Neural cell (in vitro differentiated cells): ENCODE data around the gene TBR1. TPM values are rescaled to one million over a fixed set of nuclear protein-coding genes. Genes with fewer than 3 reads are reported as not detected.

Experiments used
- H2AFZ ChIP-seq: fragments of 200-600, 300-800 bp; sonication (generic), shearing (Covaris generic); 2 replicates; pipeline ENCODE4 v1.6.0; 2014; ENCODE audit warnings: low read depth, mild to moderate bottlenecking, antibody characterized with exemption, low read length, moderate library complexity
- H3F3A ChIP-seq: fragments of 200-600 bp; shearing (Covaris generic); 2 replicates; pipeline ENCODE4 v1.6.1; 2016; ENCODE audit warnings: mild to moderate bottlenecking, moderate library complexity, mixed read lengths, antibody characterized with exemption, low read length; ENCODE audit not compliant: insufficient read depth, poor library complexity, severe bottlenecking
- H3K27ac ChIP-seq: fragments of 200-600, 300-800 bp; sonication (generic), shearing (Covaris generic); 2 replicates; pipeline ENCODE4 v1.5.1; 2014; ENCODE audit warnings: mild to moderate bottlenecking, low read length, moderate library complexity
- H3K27me3 ChIP-seq: fragments of 300-800, 200-600 bp; sonication (generic), shearing (Covaris generic); 2 replicates; pipeline ENCODE4 v1.6.0; 2014; ENCODE audit warnings: mild to moderate bottlenecking, low read depth, low read length, moderate library complexity; ENCODE audit not compliant: insufficient read depth
- H3K36me3 ChIP-seq: fragments of 300-800, 200-600 bp; sonication (generic), shearing (Covaris generic); 2 replicates; pipeline ENCODE4 v1.5.1; 2014; ENCODE audit warnings: mild to moderate bottlenecking, antibody characterized with exemption, low read length, moderate library complexity; ENCODE audit not compliant: insufficient read depth
- H3K4me2 ChIP-seq: fragments of 300-800, 200-600 bp; sonication (generic), shearing (Covaris generic); 2 replicates; pipeline ENCODE4 v1.6.0; 2014; ENCODE audit warnings: mild to moderate bottlenecking, low read length
- H3K4me3 ChIP-seq: fragments of 300-800, 200-600 bp; sonication (generic), shearing (Covaris generic); 2 replicates; pipeline ENCODE4 v1.5.1; 2014; ENCODE audit warnings: mild to moderate bottlenecking, low read length, moderate library complexity
- H3K79me2 ChIP-seq: fragments of 200-600 bp; shearing (Covaris generic); replicated peaks from 2 replicates; pipeline ENCODE4 v1.6.0; 2014; ENCODE audit warnings: mild to moderate bottlenecking, low read length, moderate library complexity; ENCODE audit not compliant: insufficient read depth
- H3K9ac ChIP-seq: fragments of 300-800, 200-600 bp; sonication (generic), shearing (Covaris generic); 2 replicates; pipeline ENCODE4 v1.6.1; 2016; ENCODE audit warnings: mild to moderate bottlenecking, low read length, mixed read lengths
- H3K9me2 ChIP-seq: fragments of 200-600 bp; shearing (Covaris generic); 2 replicates; pipeline ENCODE4 v1.6.1; 2016; ENCODE audit warnings: mild to moderate bottlenecking, low read length, mixed read lengths; ENCODE audit not compliant: insufficient read depth
- H3K9me3 ChIP-seq: fragments of 200-600, 300-800 bp; sonication (generic), shearing (Covaris generic); 2 replicates; pipeline ENCODE4 v1.6.1; 2016; ENCODE audit warnings: mild to moderate bottlenecking, mixed run types, low read length, moderate library complexity, mixed read lengths
- H4K20me1 ChIP-seq: fragments of 200-600 bp; shearing (Covaris generic); 2 replicates; pipeline ENCODE4 v1.6.1; 2016; ENCODE audit warnings: mild to moderate bottlenecking, mixed run types; ENCODE audit not compliant: insufficient read depth
- EP300 ChIP-seq: fragments of 450-650 bp; conservative IDR thresholded peaks from 2 replicates; pipeline ENCODE4 v1.6.1; 2014; ENCODE audit warnings: antibody characterized with exemption, mild to moderate bottlenecking, moderate library complexity; ENCODE audit not compliant: poor library complexity, severe bottlenecking
- EZH2 ChIP-seq: fragments of 200-600, 300-800 bp; shearing (Covaris generic), sonication (generic); IDR thresholded peaks from 2 replicates; pipeline ENCODE4 v1.6.1; 2014; ENCODE audit warnings: antibody characterized with exemption, low read length, borderline replicate concordance, mild to moderate bottlenecking; ENCODE audit not compliant: insufficient read depth, poor library complexity, severe bottlenecking
- MXI1 ChIP-seq: fragments of 450-650 bp; conservative IDR thresholded peaks from 2 replicates; pipeline ENCODE4 v1.6.1; 2014; ENCODE audit warnings: antibody characterized with exemption, mild to moderate bottlenecking; ENCODE audit not compliant: poor library complexity, severe bottlenecking
- POLR2AphosphoS5 ChIP-seq: IDR thresholded peaks from 2 replicates; pipeline ENCODE4 v1.6.1; 2012
- RAD21 ChIP-seq: fragments of 450-650 bp; conservative IDR thresholded peaks from 2 replicates; pipeline ENCODE4 v1.6.1; 2014; ENCODE audit warnings: antibody characterized with exemption, mild to moderate bottlenecking, moderate library complexity
- SMC3 ChIP-seq: fragments of 450-650 bp; conservative IDR thresholded peaks from 2 replicates; pipeline ENCODE4 v1.6.1; 2014; ENCODE audit warnings: antibody characterized with exemption, mild to moderate bottlenecking, moderate library complexity; ENCODE audit not compliant: poor library complexity
- TAF1 ChIP-seq: IDR thresholded peaks from 2 replicates; pipeline ENCODE4 v1.6.1; 2012; ENCODE audit warnings: low read depth
- polyA plus RNA-seq: library from polyadenylated mRNA; depleted of rRNA; stranded (reverse); fragments of >200 nt; gene quantifications from 2 replicates; pipeline ENCODE4 v1.2.3, GENCODE V29; 2014
- TF ChIP-seq, protein P1 (sequence below): IDR thresholded peaks from 2 replicates; pipeline ENCODE4 v1.6.1; 2012; ENCODE audit warnings: borderline replicate concordance
- TF ChIP-seq, protein P2 (sequence below): fragments of 450-650 bp; IDR thresholded peaks from 2 replicates; pipeline ENCODE4 v1.5.1; 2014; ENCODE audit warnings: antibody characterized with exemption, mild to moderate bottlenecking, moderate library complexity; ENCODE audit not compliant: poor library complexity, severe bottlenecking

Gene TBR1
- polyA plus RNA-seq, 1 donor from 2014 or later: 4.5 TPM

- Histone ChIP-seq H2AFZ (no peak overlapping the region), H3F3A (no peaks in the 10 kb centered on the region), H4K20me1 (no peaks in the 10 kb centered on the region), H3K4me2 (no peak overlapping the region), H3K9me2 (no peaks in the 10 kb centered on the region), H3K27me3 (peaks cover 6% of the 10 kb centered on the region), H3K9ac (no peak overlapping the region), H3K4me3 (no peak overlapping the region), H3K27ac (no peak overlapping the region), H3K9me3 (no peaks in the 10 kb centered on the region), H3K36me3 (no peaks in the 10 kb centered on the region), H3K79me2 (no peaks in the 10 kb centered on the region)
- TF ChIP-seq, protein P1, sequence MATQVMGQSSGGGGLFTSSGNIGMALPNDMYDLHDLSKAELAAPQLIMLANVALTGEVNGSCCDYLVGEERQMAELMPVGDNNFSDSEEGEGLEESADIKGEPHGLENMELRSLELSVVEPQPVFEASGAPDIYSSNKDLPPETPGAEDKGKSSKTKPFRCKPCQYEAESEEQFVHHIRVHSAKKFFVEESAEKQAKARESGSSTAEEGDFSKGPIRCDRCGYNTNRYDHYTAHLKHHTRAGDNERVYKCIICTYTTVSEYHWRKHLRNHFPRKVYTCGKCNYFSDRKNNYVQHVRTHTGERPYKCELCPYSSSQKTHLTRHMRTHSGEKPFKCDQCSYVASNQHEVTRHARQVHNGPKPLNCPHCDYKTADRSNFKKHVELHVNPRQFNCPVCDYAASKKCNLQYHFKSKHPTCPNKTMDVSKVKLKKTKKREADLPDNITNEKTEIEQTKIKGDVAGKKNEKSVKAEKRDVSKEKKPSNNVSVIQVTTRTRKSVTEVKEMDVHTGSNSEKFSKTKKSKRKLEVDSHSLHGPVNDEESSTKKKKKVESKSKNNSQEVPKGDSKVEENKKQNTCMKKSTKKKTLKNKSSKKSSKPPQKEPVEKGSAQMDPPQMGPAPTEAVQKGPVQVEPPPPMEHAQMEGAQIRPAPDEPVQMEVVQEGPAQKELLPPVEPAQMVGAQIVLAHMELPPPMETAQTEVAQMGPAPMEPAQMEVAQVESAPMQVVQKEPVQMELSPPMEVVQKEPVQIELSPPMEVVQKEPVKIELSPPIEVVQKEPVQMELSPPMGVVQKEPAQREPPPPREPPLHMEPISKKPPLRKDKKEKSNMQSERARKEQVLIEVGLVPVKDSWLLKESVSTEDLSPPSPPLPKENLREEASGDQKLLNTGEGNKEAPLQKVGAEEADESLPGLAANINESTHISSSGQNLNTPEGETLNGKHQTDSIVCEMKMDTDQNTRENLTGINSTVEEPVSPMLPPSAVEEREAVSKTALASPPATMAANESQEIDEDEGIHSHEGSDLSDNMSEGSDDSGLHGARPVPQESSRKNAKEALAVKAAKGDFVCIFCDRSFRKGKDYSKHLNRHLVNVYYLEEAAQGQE: no peak
- no peak for TF ChIP-seq SMC3
- TF ChIP-seq RAD21: no peak
- TF ChIP-seq EP300: no peak
- TF ChIP-seq, protein P2, sequence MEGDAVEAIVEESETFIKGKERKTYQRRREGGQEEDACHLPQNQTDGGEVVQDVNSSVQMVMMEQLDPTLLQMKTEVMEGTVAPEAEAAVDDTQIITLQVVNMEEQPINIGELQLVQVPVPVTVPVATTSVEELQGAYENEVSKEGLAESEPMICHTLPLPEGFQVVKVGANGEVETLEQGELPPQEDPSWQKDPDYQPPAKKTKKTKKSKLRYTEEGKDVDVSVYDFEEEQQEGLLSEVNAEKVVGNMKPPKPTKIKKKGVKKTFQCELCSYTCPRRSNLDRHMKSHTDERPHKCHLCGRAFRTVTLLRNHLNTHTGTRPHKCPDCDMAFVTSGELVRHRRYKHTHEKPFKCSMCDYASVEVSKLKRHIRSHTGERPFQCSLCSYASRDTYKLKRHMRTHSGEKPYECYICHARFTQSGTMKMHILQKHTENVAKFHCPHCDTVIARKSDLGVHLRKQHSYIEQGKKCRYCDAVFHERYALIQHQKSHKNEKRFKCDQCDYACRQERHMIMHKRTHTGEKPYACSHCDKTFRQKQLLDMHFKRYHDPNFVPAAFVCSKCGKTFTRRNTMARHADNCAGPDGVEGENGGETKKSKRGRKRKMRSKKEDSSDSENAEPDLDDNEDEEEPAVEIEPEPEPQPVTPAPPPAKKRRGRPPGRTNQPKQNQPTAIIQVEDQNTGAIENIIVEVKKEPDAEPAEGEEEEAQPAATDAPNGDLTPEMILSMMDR: no peak
- TF ChIP-seq EZH2: no peak
- TF ChIP-seq POLR2AphosphoS5: no peak
- no peak for TF ChIP-seq TAF1
Measured at GRCh38 chr2:161436411-161436810, 20.3 kb downstream of the TBR1 start.

DNA sequence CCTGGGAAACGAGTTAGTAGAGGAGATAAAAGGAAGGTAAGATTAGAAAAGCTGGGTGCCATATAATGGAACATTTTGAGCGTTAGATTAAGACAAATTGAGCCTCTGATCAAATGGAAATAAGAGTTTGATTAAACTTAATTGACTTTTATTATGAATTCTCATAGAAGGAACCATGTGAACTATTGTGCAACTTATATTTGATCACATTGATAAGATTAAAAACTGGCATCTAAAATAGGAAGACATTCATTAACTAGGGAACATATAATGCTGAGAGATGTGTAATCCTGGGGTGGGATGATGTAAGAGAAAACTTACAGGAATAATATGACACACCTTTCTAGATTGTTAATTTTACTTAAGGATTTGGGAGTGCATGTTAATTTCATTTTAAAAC lies 22.5 kb downstream of the TBR1 start:
- no peak overlapping the region for H3K4me2 ChIP-seq
- H3F3A ChIP-seq: no peaks in the 10 kb centered on the region
- H3K36me3 ChIP-seq: no peaks in the 10 kb centered on the region
- H4K20me1 ChIP-seq: no peaks in the 10 kb centered on the region
- no peak overlapping the region for H3K4me3 ChIP-seq
- H3K9me3 ChIP-seq: no peaks in the 10 kb centered on the region
- H3K9ac ChIP-seq: no peak overlapping the region
- no peaks in the 10 kb centered on the region for H3K9me2 ChIP-seq
- H3K79me2 ChIP-seq: no peaks in the 10 kb centered on the region
- H3K27ac ChIP-seq: no peak overlapping the region
- TF ChIP-seq EZH2 (no peak), RAD21 (no peak), EP300 (no peak), SMC3 (no peak), MXI1 (no peak), TAF1 (no peak), POLR2AphosphoS5 (no peak)
- TF ChIP-seq, protein P1: no peak
- TF ChIP-seq, protein P2: no peak
- no peaks in the 10 kb centered on the region for H3K27me3 ChIP-seq
- H2AFZ ChIP-seq: no peak overlapping the region
